Measurements from ENCODE around the gene TMUB2. TPM values are rescaled to one million over a fixed set of nuclear protein-coding genes. Genes with fewer than 3 reads are reported as not detected.

TMUB2 gene
- polyA plus RNA-seq, 1 donor from 2014 or later = 59.9 TPM

DNA sequence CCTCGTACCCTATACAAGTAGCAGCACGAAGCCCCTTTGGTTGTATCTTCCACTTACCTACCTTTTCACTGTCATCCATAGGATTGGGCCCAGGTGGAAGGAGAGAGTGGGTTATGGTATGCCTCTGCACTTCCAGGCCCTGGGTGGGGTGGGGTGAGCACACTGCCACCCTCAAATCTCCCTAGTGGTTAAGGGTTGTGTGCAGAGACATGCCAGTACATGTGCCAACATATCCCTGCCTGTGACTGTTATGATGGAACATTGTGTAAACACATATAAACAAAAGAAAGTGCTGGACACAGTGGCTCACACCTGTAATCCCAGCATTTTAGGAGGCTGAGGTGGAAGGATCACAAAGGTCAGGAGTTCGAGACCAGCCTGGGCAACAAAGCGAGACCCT, 33.9 kb upstream of the TMUB2 start:
- Histone ChIP-seq H2AFZ (ENCODE audit: low read depth, low read length) (no peak overlapping the region), H3K4me2 (ENCODE audit: low read length) (no peak overlapping the region), H3K27ac (ENCODE audit: low read length) (no peak overlapping the region), H3K36me3 (ENCODE audit: insufficient read depth, low read length) (no peaks in the 10 kb centered on the region), H3K27me3 (ENCODE audit: insufficient read depth, low read depth, low read length) (no peaks in the 10 kb centered on the region), H3K4me3 (ENCODE audit: low read length) (no peak overlapping the region), H3K9me2 (ENCODE audit: insufficient read depth, low read length) (no peaks in the 10 kb centered on the region), H4K20me1 (ENCODE audit: insufficient read depth) (no peaks in the 10 kb centered on the region), H3K79me2 (replicated peaks; ENCODE audit: insufficient read depth, low read length) (no peaks in the 10 kb centered on the region), H3K9ac (ENCODE audit: low read length) (no peak overlapping the region), H3K9me3 (ENCODE audit: low read length) (no peaks in the 10 kb centered on the region), H3F3A (ENCODE audit: insufficient read depth, low read length, poor library complexity, severe bottlenecking) (no peaks in the 10 kb centered on the region)
- no peak for TF ChIP-seq EP300 (conservative IDR thresholded peaks at IDR 0.05; ENCODE audit: poor library complexity, severe bottlenecking)
- TF ChIP-seq, protein P1, sequence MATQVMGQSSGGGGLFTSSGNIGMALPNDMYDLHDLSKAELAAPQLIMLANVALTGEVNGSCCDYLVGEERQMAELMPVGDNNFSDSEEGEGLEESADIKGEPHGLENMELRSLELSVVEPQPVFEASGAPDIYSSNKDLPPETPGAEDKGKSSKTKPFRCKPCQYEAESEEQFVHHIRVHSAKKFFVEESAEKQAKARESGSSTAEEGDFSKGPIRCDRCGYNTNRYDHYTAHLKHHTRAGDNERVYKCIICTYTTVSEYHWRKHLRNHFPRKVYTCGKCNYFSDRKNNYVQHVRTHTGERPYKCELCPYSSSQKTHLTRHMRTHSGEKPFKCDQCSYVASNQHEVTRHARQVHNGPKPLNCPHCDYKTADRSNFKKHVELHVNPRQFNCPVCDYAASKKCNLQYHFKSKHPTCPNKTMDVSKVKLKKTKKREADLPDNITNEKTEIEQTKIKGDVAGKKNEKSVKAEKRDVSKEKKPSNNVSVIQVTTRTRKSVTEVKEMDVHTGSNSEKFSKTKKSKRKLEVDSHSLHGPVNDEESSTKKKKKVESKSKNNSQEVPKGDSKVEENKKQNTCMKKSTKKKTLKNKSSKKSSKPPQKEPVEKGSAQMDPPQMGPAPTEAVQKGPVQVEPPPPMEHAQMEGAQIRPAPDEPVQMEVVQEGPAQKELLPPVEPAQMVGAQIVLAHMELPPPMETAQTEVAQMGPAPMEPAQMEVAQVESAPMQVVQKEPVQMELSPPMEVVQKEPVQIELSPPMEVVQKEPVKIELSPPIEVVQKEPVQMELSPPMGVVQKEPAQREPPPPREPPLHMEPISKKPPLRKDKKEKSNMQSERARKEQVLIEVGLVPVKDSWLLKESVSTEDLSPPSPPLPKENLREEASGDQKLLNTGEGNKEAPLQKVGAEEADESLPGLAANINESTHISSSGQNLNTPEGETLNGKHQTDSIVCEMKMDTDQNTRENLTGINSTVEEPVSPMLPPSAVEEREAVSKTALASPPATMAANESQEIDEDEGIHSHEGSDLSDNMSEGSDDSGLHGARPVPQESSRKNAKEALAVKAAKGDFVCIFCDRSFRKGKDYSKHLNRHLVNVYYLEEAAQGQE (IDR thresholded peaks at IDR 0.05; ENCODE audit: borderline replicate concordance) = no peak
- TF ChIP-seq SMC3 (conservative IDR thresholded peaks at IDR 0.05; ENCODE audit: poor library complexity) = no peak
- TF ChIP-seq, protein P2, sequence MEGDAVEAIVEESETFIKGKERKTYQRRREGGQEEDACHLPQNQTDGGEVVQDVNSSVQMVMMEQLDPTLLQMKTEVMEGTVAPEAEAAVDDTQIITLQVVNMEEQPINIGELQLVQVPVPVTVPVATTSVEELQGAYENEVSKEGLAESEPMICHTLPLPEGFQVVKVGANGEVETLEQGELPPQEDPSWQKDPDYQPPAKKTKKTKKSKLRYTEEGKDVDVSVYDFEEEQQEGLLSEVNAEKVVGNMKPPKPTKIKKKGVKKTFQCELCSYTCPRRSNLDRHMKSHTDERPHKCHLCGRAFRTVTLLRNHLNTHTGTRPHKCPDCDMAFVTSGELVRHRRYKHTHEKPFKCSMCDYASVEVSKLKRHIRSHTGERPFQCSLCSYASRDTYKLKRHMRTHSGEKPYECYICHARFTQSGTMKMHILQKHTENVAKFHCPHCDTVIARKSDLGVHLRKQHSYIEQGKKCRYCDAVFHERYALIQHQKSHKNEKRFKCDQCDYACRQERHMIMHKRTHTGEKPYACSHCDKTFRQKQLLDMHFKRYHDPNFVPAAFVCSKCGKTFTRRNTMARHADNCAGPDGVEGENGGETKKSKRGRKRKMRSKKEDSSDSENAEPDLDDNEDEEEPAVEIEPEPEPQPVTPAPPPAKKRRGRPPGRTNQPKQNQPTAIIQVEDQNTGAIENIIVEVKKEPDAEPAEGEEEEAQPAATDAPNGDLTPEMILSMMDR (IDR thresholded peaks at IDR 0.05; ENCODE audit: poor library complexity, severe bottlenecking) = no peak
- no peak for TF ChIP-seq TAF1 (IDR thresholded peaks at IDR 0.05; ENCODE audit: low read depth)
- no peak for TF ChIP-seq RAD21 (conservative IDR thresholded peaks at IDR 0.05)
- TF ChIP-seq MXI1 (conservative IDR thresholded peaks at IDR 0.05; ENCODE audit: poor library complexity, severe bottlenecking) = no peak
- no peak for TF ChIP-seq POLR2AphosphoS5 (IDR thresholded peaks at IDR 0.05)

DNA sequence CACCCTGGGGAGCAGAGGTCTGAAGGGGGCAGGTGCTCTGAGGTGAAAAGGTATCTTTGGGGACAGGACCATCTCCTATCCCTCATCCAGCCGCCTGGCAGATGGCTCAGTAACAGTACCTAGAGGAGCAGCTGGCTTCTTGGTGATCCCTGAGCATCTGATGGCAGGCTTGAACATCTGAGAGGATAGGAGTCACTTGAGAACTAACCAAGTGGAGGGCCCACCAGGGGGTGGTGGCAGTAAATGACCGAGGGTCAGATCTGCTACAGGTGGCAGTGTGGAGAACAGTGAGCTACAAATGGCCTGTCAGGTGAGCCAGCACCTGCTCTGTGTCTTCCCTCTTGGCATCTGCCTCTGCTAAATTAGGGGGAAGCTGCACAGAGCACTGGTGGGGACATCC, 31.3 kb upstream of the TMUB2 start:
- H3K4me3 ChIP-seq (ENCODE audit: low read length) = no peak overlapping the region
- no peaks in the 10 kb centered on the region for H3K36me3 ChIP-seq (ENCODE audit: insufficient read depth, low read length)
- H3K79me2 ChIP-seq (replicated peaks; ENCODE audit: insufficient read depth, low read length) = no peaks in the 10 kb centered on the region
- H3K27me3 ChIP-seq (ENCODE audit: insufficient read depth, low read depth, low read length) = no peaks in the 10 kb centered on the region
- no peak overlapping the region for H3K9ac ChIP-seq (ENCODE audit: low read length)
- TF ChIP-seq SMC3 (conservative IDR thresholded peaks at IDR 0.05; ENCODE audit: poor library complexity) (no peak), MXI1 (conservative IDR thresholded peaks at IDR 0.05; ENCODE audit: poor library complexity, severe bottlenecking) (no peak), EP300 (conservative IDR thresholded peaks at IDR 0.05; ENCODE audit: poor library complexity, severe bottlenecking) (no peak)
- no peak overlapping the region for H2AFZ ChIP-seq (ENCODE audit: low read depth, low read length)
- no peaks in the 10 kb centered on the region for H4K20me1 ChIP-seq (ENCODE audit: insufficient read depth)
- no peak overlapping the region for H3K4me2 ChIP-seq (ENCODE audit: low read length)
- no peaks in the 10 kb centered on the region for H3F3A ChIP-seq (ENCODE audit: insufficient read depth, low read length, poor library complexity, severe bottlenecking)
- H3K27ac ChIP-seq (ENCODE audit: low read length) = no peak overlapping the region
- no peaks in the 10 kb centered on the region for H3K9me3 ChIP-seq (ENCODE audit: low read length)
- H3K9me2 ChIP-seq (ENCODE audit: insufficient read depth, low read length) = no peaks in the 10 kb centered on the region

DNA sequence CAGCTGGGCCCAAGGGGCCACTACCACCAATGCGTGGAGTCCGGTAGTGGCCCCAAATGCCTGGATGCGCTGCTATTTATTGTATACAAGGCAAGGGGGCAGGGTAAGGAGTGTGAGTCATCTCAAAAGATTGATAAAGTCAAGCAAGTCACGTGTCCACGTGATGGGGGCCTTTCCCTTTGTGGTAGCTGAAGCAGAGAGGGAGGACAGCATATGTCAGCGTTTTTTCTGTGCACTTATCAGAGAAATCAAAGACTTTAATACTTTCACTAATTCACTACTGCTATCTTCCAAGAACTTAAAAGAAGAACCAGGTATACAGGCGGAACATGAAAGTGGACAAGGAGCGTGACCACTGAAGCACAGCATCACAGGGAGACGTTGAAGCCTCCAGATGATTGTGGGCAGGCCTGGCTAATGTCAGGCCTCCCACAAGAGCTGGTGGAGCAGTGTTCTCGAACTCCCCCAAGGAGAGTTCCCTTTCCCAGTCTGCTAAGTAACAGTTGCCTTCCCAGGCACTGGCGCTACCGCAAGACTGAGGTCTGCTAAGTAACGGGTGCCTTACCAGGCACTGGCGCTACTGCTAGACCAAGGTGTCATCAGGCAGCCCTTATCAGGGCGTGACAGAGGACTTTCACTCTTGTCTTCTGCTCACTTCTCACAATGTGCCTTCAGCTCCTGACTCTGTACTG, 27.1 kb upstream of the TMUB2 start:
- H3K36me3 ChIP-seq (ENCODE audit: insufficient read depth, low read length) = no peaks in the 10 kb centered on the region
- no peak overlapping the region for H3K27ac ChIP-seq (ENCODE audit: low read length)
- H4K20me1 ChIP-seq (ENCODE audit: insufficient read depth) = no peaks in the 10 kb centered on the region
- no peaks in the 10 kb centered on the region for H3K9me3 ChIP-seq (ENCODE audit: low read length)
- no peaks in the 10 kb centered on the region for H3F3A ChIP-seq (ENCODE audit: insufficient read depth, low read length, poor library complexity, severe bottlenecking)
- H3K79me2 ChIP-seq (replicated peaks; ENCODE audit: insufficient read depth, low read length) = no peaks in the 10 kb centered on the region
- no peak overlapping the region for H3K4me3 ChIP-seq (ENCODE audit: low read length)
- no peak overlapping the region for H3K9ac ChIP-seq (ENCODE audit: low read length)
- no peak overlapping the region for H2AFZ ChIP-seq (ENCODE audit: low read depth, low read length)
- H3K4me2 ChIP-seq (ENCODE audit: low read length) = no peak overlapping the region
- TF ChIP-seq RAD21 (conservative IDR thresholded peaks at IDR 0.05) (no peak), POLR2AphosphoS5 (IDR thresholded peaks at IDR 0.05) (no peak), TAF1 (IDR thresholded peaks at IDR 0.05; ENCODE audit: low read depth) (no peak), EZH2 (IDR thresholded peaks at IDR 0.05; ENCODE audit: borderline replicate concordance, insufficient read depth, low read length, poor library complexity, severe bottlenecking) (no peak)
- TF ChIP-seq, protein P1 (IDR thresholded peaks at IDR 0.05; ENCODE audit: borderline replicate concordance) = no peak
- H3K9me2 ChIP-seq (ENCODE audit: insufficient read depth, low read length) = no peaks in the 10 kb centered on the region
- H3K27me3 ChIP-seq (ENCODE audit: insufficient read depth, low read depth, low read length) = no peaks in the 10 kb centered on the region
